Neural progenitor cell (in vitro differentiated cells): ENCODE results near the gene MYBBP1A.

Source experiments
- EZH2 ChIP-seq: fragments of 200-600 bp; sonication (generic); IDR thresholded peaks from 2 replicates; pipeline ENCODE4 v1.6.1; 2017; ENCODE audit warnings: antibody characterized with exemption, mild to moderate bottlenecking, moderate library complexity
- EZH2phosphoT487 ChIP-seq: fragments of 200-600 bp; sonication (generic); IDR thresholded peaks from 2 replicates; pipeline ENCODE4 v1.6.1; 2017; ENCODE audit warnings: antibody characterized with exemption
- TF ChIP-seq, protein P1 (sequence below): fragments of 200-600 bp; sonication (generic); IDR thresholded peaks from 2 replicates; pipeline ENCODE4 v1.5.1; 2017; ENCODE audit warnings: antibody characterized with exemption, mild to moderate bottlenecking

DNA sequence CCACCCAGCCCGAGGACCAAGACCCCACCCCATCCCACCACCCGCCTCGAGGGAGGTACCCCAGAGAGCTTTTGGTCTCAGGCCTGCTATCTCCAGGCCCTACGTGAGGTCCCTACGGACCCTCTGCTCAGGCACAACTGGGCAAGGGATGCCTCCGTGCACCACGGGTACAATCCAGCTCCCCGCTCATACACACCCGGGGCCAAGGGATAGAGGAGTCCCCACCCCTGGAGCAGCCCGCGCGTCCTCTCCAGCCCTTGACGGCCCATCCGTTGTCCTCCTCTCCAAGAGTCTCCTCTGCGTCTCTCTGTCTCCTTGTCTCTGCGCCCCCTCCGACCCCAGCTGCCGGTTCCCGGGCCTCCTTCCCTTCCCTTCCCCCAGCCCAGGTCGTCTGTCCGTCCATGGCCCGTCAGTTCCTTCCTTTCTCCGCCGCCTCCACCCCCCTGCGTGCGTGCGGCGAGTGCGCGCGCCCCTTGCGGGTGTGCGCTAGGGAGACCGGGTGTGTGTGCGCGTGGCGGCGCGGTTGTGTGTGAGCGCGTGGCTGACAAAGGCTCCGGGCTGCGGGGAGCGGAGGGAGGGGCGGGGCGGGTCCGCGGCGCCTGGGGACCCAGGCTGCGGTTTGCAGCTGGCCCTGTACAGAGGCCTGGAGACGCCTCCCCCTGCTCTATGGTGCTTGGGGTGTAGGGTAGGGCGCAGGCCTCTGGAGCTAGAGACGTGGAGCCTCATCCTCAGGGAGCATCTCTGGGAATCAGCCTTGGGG, 55.6 kb downstream of the MYBBP1A start:
- TF ChIP-seq, protein P1, sequence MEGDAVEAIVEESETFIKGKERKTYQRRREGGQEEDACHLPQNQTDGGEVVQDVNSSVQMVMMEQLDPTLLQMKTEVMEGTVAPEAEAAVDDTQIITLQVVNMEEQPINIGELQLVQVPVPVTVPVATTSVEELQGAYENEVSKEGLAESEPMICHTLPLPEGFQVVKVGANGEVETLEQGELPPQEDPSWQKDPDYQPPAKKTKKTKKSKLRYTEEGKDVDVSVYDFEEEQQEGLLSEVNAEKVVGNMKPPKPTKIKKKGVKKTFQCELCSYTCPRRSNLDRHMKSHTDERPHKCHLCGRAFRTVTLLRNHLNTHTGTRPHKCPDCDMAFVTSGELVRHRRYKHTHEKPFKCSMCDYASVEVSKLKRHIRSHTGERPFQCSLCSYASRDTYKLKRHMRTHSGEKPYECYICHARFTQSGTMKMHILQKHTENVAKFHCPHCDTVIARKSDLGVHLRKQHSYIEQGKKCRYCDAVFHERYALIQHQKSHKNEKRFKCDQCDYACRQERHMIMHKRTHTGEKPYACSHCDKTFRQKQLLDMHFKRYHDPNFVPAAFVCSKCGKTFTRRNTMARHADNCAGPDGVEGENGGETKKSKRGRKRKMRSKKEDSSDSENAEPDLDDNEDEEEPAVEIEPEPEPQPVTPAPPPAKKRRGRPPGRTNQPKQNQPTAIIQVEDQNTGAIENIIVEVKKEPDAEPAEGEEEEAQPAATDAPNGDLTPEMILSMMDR: no peak
- TF ChIP-seq EZH2: peak; percentile 93
- peak; percentile 81 for TF ChIP-seq EZH2phosphoT487
